ENCODE results near the gene ITGB2.

ITGB2 gene

GRCh38 chr21:44955141-44955797 lies 34.6 kb upstream of the ITGB2 start:
- no peak for DNase-seq (ENCODE audit: low spot score)

DNA sequence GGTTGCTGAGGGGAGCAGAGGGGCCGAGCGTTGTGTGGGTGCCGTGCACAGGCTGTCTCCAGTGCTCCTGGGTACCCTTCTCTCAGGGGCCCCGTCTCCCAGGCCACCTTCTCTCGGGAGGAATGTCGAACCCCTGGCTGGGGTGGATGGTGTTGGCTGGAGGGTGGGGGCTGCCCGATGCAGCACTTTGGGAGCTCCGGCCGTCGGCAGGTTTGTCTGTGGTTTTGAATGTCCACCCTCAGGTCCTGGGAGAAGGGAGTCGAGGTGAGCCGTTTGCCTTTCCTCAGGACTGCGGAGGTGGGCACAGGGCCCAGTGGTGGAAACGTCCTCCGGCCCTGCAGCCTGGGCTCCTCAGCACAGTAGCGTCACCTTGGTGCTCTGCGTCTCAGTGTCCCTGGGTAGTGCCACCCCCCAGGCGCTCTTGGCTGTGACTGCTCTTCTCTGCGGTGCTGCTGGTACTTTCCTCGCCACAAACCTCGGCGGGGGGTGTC lies 33.6 kb upstream of the ITGB2 start:
- DNase-seq (ENCODE audit: low spot score): no peak

GRCh38 chr21:44953628-44954021 lies 32.9 kb upstream of the ITGB2 start:
- no peak for DNase-seq (ENCODE audit: low spot score)

- DNase-seq (ENCODE audit: low spot score): no peak
These were observed 32.4 kb upstream of the ITGB2 start for GRCh38 chr21:44952929-44953627.

DNA sequence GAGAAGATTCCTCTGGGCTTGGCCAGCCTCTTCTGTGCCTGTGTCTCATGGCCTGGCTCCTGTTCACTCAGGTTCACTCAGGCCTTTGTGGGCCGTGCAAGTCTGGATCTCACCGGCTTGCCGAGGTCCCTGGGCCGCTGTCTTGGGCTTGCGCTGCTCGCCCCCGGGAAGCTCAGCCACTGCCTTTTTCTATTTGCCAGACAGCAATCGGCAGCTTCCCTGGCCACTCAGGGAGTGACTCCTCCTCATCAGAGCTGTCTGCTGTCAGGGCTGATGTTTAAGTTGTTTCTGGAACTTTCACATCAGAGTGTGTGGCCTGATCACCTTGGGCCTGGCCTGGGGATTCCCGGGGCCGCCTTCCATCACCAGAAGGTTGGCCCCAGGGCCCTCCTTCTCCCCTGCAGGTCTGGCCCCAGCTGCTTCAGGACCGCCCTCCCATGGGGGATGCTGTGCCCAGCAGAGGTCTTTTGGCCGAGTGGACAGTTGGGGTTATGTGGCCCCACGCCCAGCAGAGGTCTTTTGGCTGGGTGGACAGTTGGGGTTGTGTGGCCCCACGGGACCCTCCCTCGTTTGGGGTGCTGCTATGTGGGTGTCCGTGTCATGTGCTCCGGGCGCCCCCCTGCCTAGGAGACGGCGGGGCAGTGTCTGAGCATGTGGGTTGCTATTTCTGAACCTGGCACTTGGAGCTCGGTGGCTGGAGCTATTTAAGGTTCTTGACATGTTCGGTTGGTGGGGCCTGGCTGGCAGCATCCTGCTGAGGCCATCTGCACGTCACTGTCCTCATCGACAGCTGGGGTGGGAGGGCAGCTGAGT lies 31.6 kb upstream of the ITGB2 start:
- peak; percentile 35 for DNase-seq (ENCODE audit: low spot score)

DNA sequence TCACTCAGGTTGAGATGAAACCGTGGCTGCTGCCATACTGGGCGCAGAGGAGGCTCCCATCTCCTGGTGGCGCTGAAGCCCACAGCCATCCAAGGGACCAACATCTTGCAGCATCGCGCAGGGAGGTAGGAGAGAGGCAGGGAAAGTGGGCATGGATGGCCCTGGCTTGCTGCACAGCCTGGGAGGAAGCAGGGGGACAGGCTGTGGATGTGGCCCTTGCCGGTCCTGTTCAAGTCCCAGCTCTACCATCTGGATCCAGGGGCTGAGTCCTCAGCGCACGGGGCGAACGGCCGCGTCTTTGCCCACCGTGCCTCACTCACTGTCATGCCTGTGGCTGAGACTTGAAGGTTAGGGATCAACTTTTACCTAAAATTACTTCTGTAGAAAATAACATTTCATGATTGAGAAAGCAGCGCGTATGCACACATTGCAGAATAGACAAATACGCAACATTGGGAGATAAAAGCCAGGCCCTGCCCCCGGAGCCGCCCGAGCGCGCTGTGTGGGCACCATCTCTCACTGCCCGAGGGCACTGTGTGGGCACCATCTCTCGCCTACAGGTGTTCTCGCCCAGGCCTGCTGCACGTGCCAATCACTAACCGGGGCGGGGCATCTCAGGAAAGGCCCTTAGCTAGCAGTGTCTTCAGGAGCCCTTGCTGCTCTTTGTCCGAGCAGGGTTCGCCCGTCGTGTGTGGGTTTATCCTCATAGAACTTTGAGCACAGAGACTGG lies 30.7 kb upstream of the ITGB2 start:
- DNase-seq (ENCODE audit: low spot score): no peak

DNA sequence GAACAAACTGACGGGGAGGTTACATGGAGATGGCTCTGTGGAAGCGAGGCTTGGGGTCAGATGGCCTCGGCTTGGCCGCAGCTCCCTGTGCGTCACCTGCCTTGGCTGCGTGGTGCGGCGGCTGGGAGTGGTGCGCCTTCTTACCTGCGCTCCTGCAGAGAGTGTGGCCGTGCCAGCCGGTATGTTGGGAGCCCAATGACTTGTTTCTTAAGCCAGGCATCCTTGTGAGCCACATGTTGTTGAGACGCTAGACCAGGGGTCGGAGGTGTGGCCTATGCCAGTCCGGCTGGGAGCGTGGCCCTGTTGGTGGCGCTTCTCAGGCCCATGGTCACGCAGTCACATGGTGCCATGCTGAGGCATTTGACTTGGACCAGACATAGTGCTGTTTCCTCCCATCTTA lies 29.7 kb upstream of the ITGB2 start:
- DNase-seq (ENCODE audit: low spot score): no peak

DNA sequence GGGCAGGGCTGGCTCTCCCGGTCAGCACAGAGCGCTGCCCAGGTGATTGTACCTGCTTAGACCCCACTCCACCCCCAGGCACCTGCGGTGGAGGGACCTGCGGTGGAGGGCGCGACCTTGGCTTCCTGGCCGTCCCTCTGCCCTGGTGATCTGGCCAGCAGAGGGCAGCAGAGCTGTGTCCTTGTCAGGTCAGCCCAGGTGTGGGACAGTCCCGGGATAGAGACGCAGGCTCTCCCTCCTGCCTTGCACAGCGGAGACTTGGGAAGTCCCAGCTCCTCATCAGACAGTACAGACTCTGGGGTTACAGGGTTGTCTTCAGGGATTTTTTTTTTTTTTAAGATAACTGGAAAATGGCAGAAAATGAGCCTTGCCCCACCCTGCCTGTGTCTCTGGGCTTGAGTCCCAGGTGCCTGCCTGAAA lies 29.1 kb upstream of the ITGB2 start:
- DNase-seq (ENCODE audit: low spot score): peak; percentile 84

DNA sequence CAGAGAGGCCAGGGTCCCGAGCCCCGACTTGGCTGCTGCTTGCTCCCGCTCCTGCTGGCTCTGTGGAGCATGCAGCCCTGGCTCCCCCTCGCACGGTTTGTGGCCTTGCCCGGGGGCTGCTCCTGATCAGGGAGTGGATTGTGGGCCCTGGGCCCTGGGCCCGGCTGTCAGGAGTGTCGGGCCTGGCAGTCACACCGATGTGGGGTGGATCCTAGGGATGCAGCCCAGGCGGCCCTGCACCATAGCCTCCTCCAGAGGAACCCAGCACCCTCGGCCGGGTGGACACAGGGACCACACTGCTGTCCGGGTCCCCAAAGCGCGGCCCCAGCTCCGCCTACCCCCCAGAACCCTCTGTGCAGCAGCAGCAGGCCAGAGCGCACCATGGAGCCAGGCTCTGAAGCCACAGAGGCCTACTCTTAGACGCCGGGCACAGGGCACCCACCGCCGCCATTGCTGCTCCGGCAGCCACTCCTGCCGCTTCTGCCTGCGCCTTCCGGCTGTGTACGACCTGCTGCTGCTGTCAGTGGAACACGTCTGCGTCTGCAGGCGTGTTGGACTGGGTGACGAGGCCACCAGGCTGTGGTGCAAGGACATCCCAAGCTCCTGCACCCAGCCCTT lies 28.6 kb upstream of the ITGB2 start:
- no peak for DNase-seq (ENCODE audit: low spot score)

GRCh38 chr21:44948426-44949120 lies 27.9 kb upstream of the ITGB2 start:
- DNase-seq (ENCODE audit: low spot score): no peak

DNA sequence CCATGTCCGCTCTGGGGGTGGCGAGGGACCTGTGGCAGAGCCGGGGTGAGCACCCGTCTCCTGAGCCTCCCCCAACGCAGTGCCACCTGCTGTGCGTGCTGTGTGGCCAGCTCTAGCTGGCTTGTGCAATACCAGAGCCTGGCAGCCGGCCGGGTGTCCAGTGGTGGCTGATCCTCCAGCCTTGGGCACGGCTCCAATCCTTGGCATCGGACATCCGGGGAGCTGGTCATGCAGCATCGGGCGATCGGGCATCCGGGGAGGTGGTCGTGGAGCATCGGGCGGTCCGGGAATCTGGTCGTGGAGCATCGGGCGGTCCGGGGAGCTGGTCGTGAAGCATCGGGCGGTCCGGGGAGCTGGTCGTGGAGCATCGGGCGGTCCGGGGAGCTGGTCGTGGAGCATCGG lies 27.2 kb upstream of the ITGB2 start:
- DNase-seq (ENCODE audit: low spot score): no peak

- no peak for DNase-seq (ENCODE audit: low spot score)
These were observed 26.6 kb upstream of the ITGB2 start for GRCh38 chr21:44947111-44947929.

DNA sequence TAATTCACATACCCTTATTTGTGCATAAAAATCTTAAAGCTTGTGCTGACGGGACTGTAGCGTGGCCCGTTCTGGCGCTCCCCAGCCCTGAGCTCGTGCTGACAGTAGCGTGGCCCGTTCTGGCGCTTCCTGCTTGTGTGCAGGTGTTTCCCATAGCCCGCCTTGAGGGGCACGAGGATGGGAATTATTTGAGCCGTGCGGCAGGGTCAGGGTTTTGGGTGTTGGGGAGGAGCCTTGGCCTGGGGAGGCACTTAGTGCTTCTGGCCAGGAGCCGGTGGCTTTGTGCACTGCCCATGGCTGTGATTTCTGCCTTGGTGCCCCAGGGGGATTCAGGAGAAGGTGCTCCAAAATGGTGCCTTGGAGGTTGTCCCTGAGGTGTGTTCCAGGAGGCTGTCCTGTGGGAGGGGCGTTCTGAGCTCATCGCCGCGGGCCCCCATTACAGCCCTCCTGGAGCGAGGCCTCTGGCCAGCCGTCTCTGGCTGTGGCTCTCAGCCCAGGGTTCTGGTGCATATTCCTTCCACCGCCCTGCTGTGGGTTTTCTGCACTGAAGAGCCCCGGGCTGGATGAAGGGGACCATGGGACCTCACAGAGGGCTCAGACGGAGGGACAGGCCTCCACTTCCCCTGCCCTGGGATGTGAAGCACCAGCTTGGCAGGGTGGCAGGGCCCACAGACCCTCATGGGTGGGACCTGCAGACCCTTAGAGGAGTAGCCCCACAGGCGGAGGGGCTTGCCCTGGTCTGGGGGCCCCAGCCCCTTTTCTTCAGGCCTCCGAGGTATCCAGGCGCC lies 25.7 kb upstream of the ITGB2 start:
- no peak for DNase-seq (ENCODE audit: low spot score)

- DNase-seq (ENCODE audit: low spot score): no peak
These were observed 23.9 kb upstream of the ITGB2 start for GRCh38 chr21:44944596-44944995.

GRCh38 chr21:44943686-44944550 lies 23.2 kb upstream of the ITGB2 start:
- DNase-seq (ENCODE audit: low spot score): no peak

GRCh38 chr21:44943005-44943685 lies 22.4 kb upstream of the ITGB2 start:
- DNase-seq (ENCODE audit: low spot score): no peak

DNA sequence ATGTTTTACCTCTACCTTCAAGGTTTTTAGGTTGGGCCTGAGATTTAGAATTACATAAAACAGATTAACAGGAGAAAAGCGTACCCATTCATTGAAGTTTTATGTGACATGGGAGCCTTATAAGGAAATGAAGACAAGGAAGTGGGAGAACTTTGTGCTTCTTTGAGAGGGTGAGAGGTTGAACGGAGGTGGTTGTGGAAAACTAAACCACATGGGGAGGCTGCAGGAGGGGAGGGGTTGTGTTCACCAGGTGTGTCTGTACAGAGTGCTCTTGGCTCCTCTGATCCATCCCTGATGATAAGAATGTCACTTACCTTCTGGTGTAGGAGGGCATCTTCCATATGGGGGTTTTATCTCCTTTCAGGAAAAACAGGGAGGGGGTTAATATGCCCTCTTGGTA lies 21.9 kb upstream of the ITGB2 start:
- no peak for DNase-seq (ENCODE audit: low spot score)

DNA sequence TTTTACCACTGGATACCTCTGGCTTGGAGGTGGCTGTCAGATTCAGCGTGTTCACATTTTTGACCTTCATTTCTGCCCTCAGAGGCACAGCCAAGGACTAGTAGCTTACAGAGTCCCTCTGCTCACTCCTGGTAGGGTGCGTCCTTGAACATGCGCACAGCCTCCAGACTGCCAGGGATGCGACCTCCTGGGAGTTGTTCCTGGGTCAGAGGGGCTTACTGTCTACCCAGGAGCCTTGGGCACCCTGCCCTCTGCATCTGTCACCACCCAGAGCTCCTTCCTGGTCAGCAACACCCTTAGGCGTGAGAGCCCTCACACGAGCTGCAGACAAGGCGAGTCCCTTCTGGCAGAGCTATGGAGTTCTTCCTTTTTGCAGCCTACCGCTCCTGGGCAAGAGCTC lies 20.9 kb upstream of the ITGB2 start:
- no peak for DNase-seq (ENCODE audit: low spot score)
